K562 (cell line): ENCODE results near the gene TAF10. TPM values are rescaled to one million over a fixed set of nuclear protein-coding genes. Genes with fewer than 3 reads are reported as not detected.

ENCODE experiments used
- ATAC-seq: fragments of 200-7000 bp; cut with Tn5 transposase; 3 replicates; pipeline ENCODE4 v1.9.1; 2020; ENCODE audit warnings: moderate library complexity
- BruUV-seq: library from RNA; stranded (reverse); fragments of 400-500 nt; replicated peaks from 2 replicates; lab custom pipeline; 2021; lab: Mats Ljungman, UMichigan
- CTCF ChIA-PET: fragments of 300-600 bp; formaldehyde crosslinking; extraction: SDS; loops from one replicate; lab custom pipeline; 2021; ENCODE audit warnings: low intra/inter-chr PET ratio; lab: Yijun Ruan, JAX
- POLR2A ChIA-PET: fragments of 300-600, 350-650 bp; sonication (Branson Sonifier 250); formaldehyde crosslinking; extraction: SDS; loops from one replicate; lab custom pipeline; 2021; ENCODE audit warnings: antibody characterized with exemption, inconsistent platforms; lab: Yijun Ruan, JAX
- DNase-seq, 4 experiments: peaks; one replicate each; pipeline versions ENCODE4 v3.0.0 to v3.0.0-alpha.2; 2011 to 2018; ENCODE audit warnings: low spot score in 3 of 4, mixed read lengths in 3 of 4; ENCODE audit errors: extremely low read depth in 1 of 4
- FAIRE-seq: peaks from 2 replicates; lab custom pipeline; 2011; peaks lifted over from hg19 to GRCh38; lab: Jason Lieb, UNC
- H2AFZ ChIP-seq: 2 replicates; pipeline ENCODE4 v1.6.0; 2011; ENCODE audit warnings: low read depth, low read length, control low read depth, inconsistent platforms
- H3K27ac ChIP-seq: fragments of 200-600 bp; 3 replicates; pipeline ENCODE4 v1.8.0; 2011; ENCODE audit warnings: low read depth, mild to moderate bottlenecking, control low read depth, inconsistent platforms, low read length, moderate library complexity, mixed read lengths; ENCODE audit errors: extremely low read depth
- H3K27me3 ChIP-seq, 2 experiments: fragments of 300-600 bp in 1 of 2; 2 replicates in 1 of 2; 3 replicates in 1 of 2; pipeline versions ENCODE4 v1.6.0 to v1.8.0; 2011; ENCODE audit warnings: inconsistent platforms in 2 of 2, low read length in 2 of 2, mild to moderate bottlenecking in 1 of 2, mixed read lengths in 1 of 2, moderate library complexity in 1 of 2; ENCODE audit not compliant: control insufficient read depth in 2 of 2, insufficient read depth in 2 of 2
- H3K36me3 ChIP-seq: fragments of 300-600 bp; 3 replicates; pipeline ENCODE4 v1.8.0; 2011; ENCODE audit warnings: mild to moderate bottlenecking, low read length, inconsistent platforms; ENCODE audit not compliant: control insufficient read depth, insufficient read depth
- H3K4me1 ChIP-seq, 2 experiments: fragments of 200-600 bp in 1 of 2; replicated peaks in 1 of 2; 2 replicates in 1 of 2; 3 replicates in 1 of 2; pipeline versions ENCODE4 v1.5.1 to v1.8.0; 2011; ENCODE audit warnings: inconsistent platforms in 2 of 2, low read length in 2 of 2, mild to moderate bottlenecking in 1 of 2, mixed read lengths in 1 of 2, moderate library complexity in 1 of 2; ENCODE audit not compliant: control insufficient read depth in 2 of 2, insufficient read depth in 2 of 2
- H3K4me2 ChIP-seq: 2 replicates; pipeline ENCODE4 v1.6.1; 2011; ENCODE audit warnings: low read length, control low read depth, inconsistent platforms, mixed read lengths; ENCODE audit not compliant: insufficient read depth
- H3K4me3 ChIP-seq: fragments of 200-600 bp; sonication (generic), shearing (Covaris generic); 2 replicates; pipeline ENCODE4 v1.5.1; 2016; ENCODE audit warnings: control low read depth, inconsistent platforms
- H3K79me2 ChIP-seq: fragments of 200-600 bp; 3 replicates; pipeline ENCODE4 v1.8.0; 2011; ENCODE audit warnings: low read length, inconsistent platforms; ENCODE audit not compliant: control insufficient read depth, insufficient read depth
- H3K9ac ChIP-seq, 2 experiments: 2 replicates each; pipeline versions ENCODE4 v1.6.0 to v1.6.1; 2011; ENCODE audit warnings: low read depth in 2 of 2, low read length in 2 of 2, control low read depth in 1 of 2, inconsistent platforms in 1 of 2, mild to moderate bottlenecking in 1 of 2, mixed read lengths in 1 of 2; ENCODE audit not compliant: insufficient read depth in 1 of 2
- H3K9me1 ChIP-seq: one replicate; pipeline ENCODE4 v1.6.0; 2011; ENCODE audit warnings: inconsistent platforms, mild to moderate bottlenecking, low read length, moderate library complexity; ENCODE audit not compliant: control insufficient read depth, insufficient read depth
- H3K9me3 ChIP-seq: replicated peaks from 2 replicates; pipeline ENCODE4 v1.5.1; 2011; ENCODE audit warnings: low read depth, low read length, inconsistent platforms; ENCODE audit not compliant: control insufficient read depth, insufficient read depth
- H4K20me1 ChIP-seq: replicated peaks from 2 replicates; pipeline ENCODE4 v1.6.1; 2011; ENCODE audit warnings: low read length, inconsistent platforms, mixed read lengths; ENCODE audit not compliant: control insufficient read depth, insufficient read depth
- CREM ChIP-seq: IDR thresholded peaks from 2 replicates; pipeline ENCODE4 v1.6.1; 2014; ENCODE audit warnings: antibody characterized with exemption, low read depth
- CTCFL ChIP-seq: IDR thresholded peaks from 2 replicates; pipeline ENCODE4 v1.6.1; 2011; ENCODE audit warnings: borderline replicate concordance, low read depth, mild to moderate bottlenecking, moderate library complexity, low read length; ENCODE audit not compliant: insufficient read depth, poor library complexity, severe bottlenecking
- GTF2A2 ChIP-seq: IDR thresholded peaks from 2 replicates; pipeline ENCODE4 v1.6.1; 2016; ENCODE audit warnings: mild to moderate bottlenecking, missing genetic modification characterization, missing compliant biosample characterization
- GTF2E2 ChIP-seq: fragments of 200-800 bp; sonication (Bioruptor generic); IDR thresholded peaks from 2 replicates; pipeline ENCODE4 v1.6.1; 2016; ENCODE audit warnings: missing genetic modification characterization, missing compliant biosample characterization
- KDM5B ChIP-seq: fragments of 200-600 bp; sonication (generic); IDR thresholded peaks from 2 replicates; pipeline ENCODE4 v1.6.1; 2012; ENCODE audit warnings: low read depth, mild to moderate bottlenecking, moderate library complexity, low read length, control low read depth, inconsistent platforms; ENCODE audit not compliant: insufficient replicate concordance
- MAFG ChIP-seq: fragments of 450-650 bp; conservative IDR thresholded peaks from 2 replicates; pipeline ENCODE4 v1.6.1; 2016; ENCODE audit warnings: missing genetic modification characterization, missing compliant biosample characterization
- NR1H2 ChIP-seq: sonication (generic); formaldehyde crosslinking; IDR thresholded peaks from 2 replicates; pipeline ENCODE4 v1.4.0; 2020; ENCODE audit warnings: mild to moderate bottlenecking, missing genetic modification reagents
- NR2C2 ChIP-seq, 2 experiments: fragments of 200-800 bp in 1 of 2; sonication (Bioruptor generic) in 1 of 2; sonication (generic) in 1 of 2; formaldehyde crosslinking in 1 of 2; IDR thresholded peaks; 2 replicates each; pipeline versions ENCODE4 v1.6.1 to v1.8.0; 2016 to 2022; ENCODE audit warnings: mild to moderate bottlenecking in 1 of 2, missing compliant biosample characterization in 1 of 2, missing genetic modification characterization in 1 of 2, missing genetic modification reagents in 1 of 2
- SRSF1 ChIP-seq: fragments of 200-400 bp; formaldehyde crosslinking; IDR thresholded peaks from 2 replicates; pipeline ENCODE4 v1.6.1; 2017; ENCODE audit warnings: mild to moderate bottlenecking, low read depth, low read length, moderate library complexity
- TEAD1 ChIP-seq, 2 experiments: fragments of 450-650 bp in 1 of 2; sonication (generic) in 1 of 2; formaldehyde crosslinking; IDR thresholded peaks; 2 replicates each; pipeline versions ENCODE4 v1.4.0 to v1.8.0; 2020 to 2022; ENCODE audit warnings: mild to moderate bottlenecking in 2 of 2, missing genetic modification reagents in 1 of 2
- ZBTB5 ChIP-seq: fragments of 450-650 bp; IDR thresholded peaks from 2 replicates; pipeline ENCODE4 v1.6.1; 2017; ENCODE audit warnings: antibody characterized with exemption
- ZNF668 ChIP-seq: fragments of 250-450 bp; sonication (Bioruptor Pico); IDR thresholded peaks from 2 replicates; pipeline ENCODE4 v1.8.0; 2022; ENCODE audit warnings: mild to moderate bottlenecking, inconsistent platforms
- ZNF699 ChIP-seq: fragments of 250-450 bp; sonication (Bioruptor Pico); IDR thresholded peaks from 2 replicates; pipeline ENCODE4 v1.8.0; 2021; ENCODE audit warnings: mild to moderate bottlenecking, moderate library complexity; ENCODE audit not compliant: insufficient replicate concordance
- WGBS: fragments of 100-300 bp; shearing (Covaris generic); methylation state at CpG from one replicate; pipeline ENCODE4 v1.1.6; 2016; ENCODE audit warnings: low coverage, mixed read lengths; ENCODE audit not compliant: insufficient coverage; ENCODE audit errors: missing lambda C conversion rate; 5-methylcytosine and 5-hydroxymethylcytosine counted together
- in situ Hi-C: fragments of 300-500 bp; cut with MboI; formaldehyde crosslinking; loops from 4 replicates; pipeline ENCODE4 v1.15.0; 2018; ENCODE audit warnings: inconsistent platforms, mixed read lengths
- intact Hi-C: fragments of 100-400 bp; cut with micrococcal nuclease; formaldehyde crosslinking; loops from 2 replicates; pipeline ENCODE4 v1.14.2; 2022
- polyA plus RNA-seq, 8 experiments: library from polyadenylated mRNA; depleted of rRNA in 4 of 8; stranded (reverse) in 5 of 8; unstranded in 3 of 8; fragments of >200 nt; fragmentation: Nextera tagmentation in 2 of 8; fragmentation: Illumina TruSeq in 1 of 8; extraction: Ambion mirVana in 2 of 8; extraction: Trizol in 1 of 8; gene quantifications; 2 replicates each; pipeline versions ENCODE4 v1.2.1 to v1.2.3, GENCODE V29; 2011 to 2014; ENCODE audit warnings: inconsistent platforms in 1 of 8, missing spikeins in 1 of 8
- total RNA-seq, 7 experiments: library from RNA; depleted of rRNA in 6 of 7; stranded (reverse); fragments of >200 nt in 6 of 7; fragmentation: Illumina TruSeq in 2 of 7; extraction: Trizol in 2 of 7; gene quantifications; 2 replicates each; pipeline versions ENCODE4 v1.2.1 to v1.2.3, GENCODE V29; 2011 to 2021; ENCODE audit warnings: low replicate concordance in 1 of 7
- TF ChIP-seq, protein P1 (sequence below): fragments of 250-450 bp; sonication (Bioruptor Pico); IDR thresholded peaks from 2 replicates; pipeline ENCODE4 v1.5.0; 2021
- TF ChIP-seq, protein P2 (sequence below): fragments of 450-650 bp; IDR thresholded peaks from 2 replicates; pipeline ENCODE4 v1.6.1; 2017; ENCODE audit warnings: mild to moderate bottlenecking, moderate library complexity

The TAF10 gene
- total and polyA plus RNA-seq, 9 of the 15 experiments (the other 6 are each of a cell fraction or from before 2014, with no cell fraction given): 19.5 to 197 (median 121) TPM

GRCh38 chr11:6571434-6572008, 40.5 kb downstream of the TAF10 start:
- Histone ChIP-seq H4K20me1 (no peaks in the 10 kb centered on the region), H3K4me1 (peaks cover 30 to 45% of the 10 kb centered on the region in 2 experiments), H3K4me2 (no peak overlapping the region), H3K27me3 (no peaks in the 10 kb centered on the region), H3K36me3 (no peaks in the 10 kb centered on the region), H3K9me3 (no peaks in the 10 kb centered on the region), H3K4me3 (no peak overlapping the region), H3K79me2 (no peaks in the 10 kb centered on the region), H3K9ac (no peak overlapping the region; a peak in 1 of 4 replicates), H3K27ac (no peak overlapping the region), H3K9me1 (peaks cover 8% of the 10 kb centered on the region), H2AFZ (no peak overlapping the region)
- DNase-seq (no peak), ATAC-seq (no peak), FAIRE-seq (no peak)
- TF ChIP-seq SRSF1: no peak
- TF ChIP-seq, protein P1, sequence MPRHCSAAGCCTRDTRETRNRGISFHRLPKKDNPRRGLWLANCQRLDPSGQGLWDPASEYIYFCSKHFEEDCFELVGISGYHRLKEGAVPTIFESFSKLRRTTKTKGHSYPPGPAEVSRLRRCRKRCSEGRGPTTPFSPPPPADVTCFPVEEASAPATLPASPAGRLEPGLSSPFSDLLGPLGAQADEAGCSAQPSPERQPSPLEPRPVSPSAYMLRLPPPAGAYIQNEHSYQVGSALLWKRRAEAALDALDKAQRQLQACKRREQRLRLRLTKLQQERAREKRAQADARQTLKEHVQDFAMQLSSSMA (CRISPR knock-in tag): no peak
- no peak for TF ChIP-seq NR2C2 (CRISPR knock-in tag; IDR thresholded peaks at IDR 0.05)
- TF ChIP-seq NR2C2 (tag; IDR thresholded peaks at IDR 0.05): no peak
- TF ChIP-seq CTCFL: no peak
- TF ChIP-seq MAFG: no peak
- TF ChIP-seq ZNF668 (CRISPR knock-in tag): no peak
- TF ChIP-seq GTF2E2: no peak
- TF ChIP-seq NR1H2 (CRISPR knock-in tag): no peak
- TF ChIP-seq ZNF699: no peak
- TF ChIP-seq, protein P2, sequence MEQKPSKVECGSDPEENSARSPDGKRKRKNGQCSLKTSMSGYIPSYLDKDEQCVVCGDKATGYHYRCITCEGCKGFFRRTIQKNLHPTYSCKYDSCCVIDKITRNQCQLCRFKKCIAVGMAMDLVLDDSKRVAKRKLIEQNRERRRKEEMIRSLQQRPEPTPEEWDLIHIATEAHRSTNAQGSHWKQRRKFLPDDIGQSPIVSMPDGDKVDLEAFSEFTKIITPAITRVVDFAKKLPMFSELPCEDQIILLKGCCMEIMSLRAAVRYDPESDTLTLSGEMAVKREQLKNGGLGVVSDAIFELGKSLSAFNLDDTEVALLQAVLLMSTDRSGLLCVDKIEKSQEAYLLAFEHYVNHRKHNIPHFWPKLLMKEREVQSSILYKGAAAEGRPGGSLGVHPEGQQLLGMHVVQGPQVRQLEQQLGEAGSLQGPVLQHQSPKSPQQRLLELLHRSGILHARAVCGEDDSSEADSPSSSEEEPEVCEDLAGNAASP: no peak
- no peak for TF ChIP-seq TEAD1 (CRISPR knock-in tag; IDR thresholded peaks at IDR 0.05)
- TF ChIP-seq KDM5B: no peak
- TF ChIP-seq ZBTB5: no peak
- no peak for TF ChIP-seq GTF2A2 (tag)
- no peak for TF ChIP-seq CREM
- intact Hi-C loops: no loop called here
- POLR2A ChIA-PET: interaction anchor here (1.1 kb wide), 1 partner anchor 40 kb away, joined by 3 read pairs; the partner anchor contains the start of gene TAF10
- 91% methylated on average over 17 of the region's 22 CpGs for WGBS
- in situ Hi-C loops: no loop called here
- no TSS peak for BruUV-seq
- CTCF ChIA-PET: no interaction called here
